ENCODE results near the gene GDPD2.

DNA sequence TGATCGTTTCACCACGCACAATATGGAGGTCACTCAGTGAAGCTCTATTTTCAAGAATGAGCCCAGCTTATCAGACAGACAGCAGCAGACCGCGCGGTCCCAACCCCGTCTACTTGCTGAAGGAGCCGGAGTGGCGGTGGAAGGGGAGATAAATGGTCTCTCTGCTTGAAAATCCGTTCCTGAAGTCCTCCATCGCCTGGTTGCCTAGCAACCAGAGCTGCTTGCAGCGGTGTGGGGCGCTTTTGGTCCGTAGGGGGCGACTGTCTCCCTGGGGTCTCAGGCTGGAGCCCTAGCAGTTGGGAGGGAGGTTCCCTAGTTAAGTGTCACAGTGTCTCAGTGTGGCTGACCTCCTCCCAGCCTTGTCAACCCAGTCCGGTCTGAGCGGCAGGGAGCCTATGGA, 13.2 kb downstream of the GDPD2 start:
- TF ChIP-seq, protein P1, sequence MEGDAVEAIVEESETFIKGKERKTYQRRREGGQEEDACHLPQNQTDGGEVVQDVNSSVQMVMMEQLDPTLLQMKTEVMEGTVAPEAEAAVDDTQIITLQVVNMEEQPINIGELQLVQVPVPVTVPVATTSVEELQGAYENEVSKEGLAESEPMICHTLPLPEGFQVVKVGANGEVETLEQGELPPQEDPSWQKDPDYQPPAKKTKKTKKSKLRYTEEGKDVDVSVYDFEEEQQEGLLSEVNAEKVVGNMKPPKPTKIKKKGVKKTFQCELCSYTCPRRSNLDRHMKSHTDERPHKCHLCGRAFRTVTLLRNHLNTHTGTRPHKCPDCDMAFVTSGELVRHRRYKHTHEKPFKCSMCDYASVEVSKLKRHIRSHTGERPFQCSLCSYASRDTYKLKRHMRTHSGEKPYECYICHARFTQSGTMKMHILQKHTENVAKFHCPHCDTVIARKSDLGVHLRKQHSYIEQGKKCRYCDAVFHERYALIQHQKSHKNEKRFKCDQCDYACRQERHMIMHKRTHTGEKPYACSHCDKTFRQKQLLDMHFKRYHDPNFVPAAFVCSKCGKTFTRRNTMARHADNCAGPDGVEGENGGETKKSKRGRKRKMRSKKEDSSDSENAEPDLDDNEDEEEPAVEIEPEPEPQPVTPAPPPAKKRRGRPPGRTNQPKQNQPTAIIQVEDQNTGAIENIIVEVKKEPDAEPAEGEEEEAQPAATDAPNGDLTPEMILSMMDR (IDR thresholded peaks at IDR 0.05; ENCODE audit: low read length): no peak
- no peak for TF ChIP-seq EZH2phosphoT487 (IDR thresholded peaks at IDR 0.05; ENCODE audit: low read length)
- no peak for TF ChIP-seq EZH2 (optimal IDR thresholded peaks at IDR 0.05; ENCODE audit: low read depth, low read length)

Data from MM.1S (cell line).